GM10266 (cell line): ENCODE results near the gene ELF5.

ENCODE experiments used
- DNase-seq: peaks from one replicate; pipeline ENCODE4 v3.0.0; 2012; ENCODE audit errors: extremely low spot score
- TF ChIP-seq, protein P1 (sequence below): IDR thresholded peaks from 2 replicates; pipeline ENCODE4 v1.5.1; 2012; ENCODE audit warnings: mild to moderate bottlenecking, low read depth; ENCODE audit not compliant: control insufficient read depth, insufficient read depth; ENCODE audit errors: missing control alignments

ELF5 gene

GRCh38 chr11:34437224-34438125, 76.1 kb downstream of the ELF5 start:
- DNase-seq: no peak

DNA sequence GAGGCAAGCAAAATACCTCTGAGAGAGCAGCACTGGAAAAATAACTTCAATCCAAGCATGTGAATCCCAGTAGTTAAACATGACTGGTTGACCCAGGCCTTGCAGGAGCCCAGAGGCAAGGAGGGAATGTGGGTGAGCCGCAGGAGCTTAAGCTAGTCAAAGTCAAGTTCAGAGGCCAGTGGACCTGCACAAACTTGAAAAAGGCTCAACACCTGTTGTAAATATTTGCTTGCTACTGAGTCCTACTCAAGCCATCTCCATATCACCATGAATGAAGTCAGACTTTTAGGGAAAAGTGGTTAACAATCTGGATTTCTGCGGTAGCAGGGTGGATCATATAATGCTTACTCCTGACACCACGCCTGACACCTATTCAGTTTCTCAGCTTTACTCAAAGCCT, 79.7 kb downstream of the ELF5 start:
- TF ChIP-seq, protein P1, sequence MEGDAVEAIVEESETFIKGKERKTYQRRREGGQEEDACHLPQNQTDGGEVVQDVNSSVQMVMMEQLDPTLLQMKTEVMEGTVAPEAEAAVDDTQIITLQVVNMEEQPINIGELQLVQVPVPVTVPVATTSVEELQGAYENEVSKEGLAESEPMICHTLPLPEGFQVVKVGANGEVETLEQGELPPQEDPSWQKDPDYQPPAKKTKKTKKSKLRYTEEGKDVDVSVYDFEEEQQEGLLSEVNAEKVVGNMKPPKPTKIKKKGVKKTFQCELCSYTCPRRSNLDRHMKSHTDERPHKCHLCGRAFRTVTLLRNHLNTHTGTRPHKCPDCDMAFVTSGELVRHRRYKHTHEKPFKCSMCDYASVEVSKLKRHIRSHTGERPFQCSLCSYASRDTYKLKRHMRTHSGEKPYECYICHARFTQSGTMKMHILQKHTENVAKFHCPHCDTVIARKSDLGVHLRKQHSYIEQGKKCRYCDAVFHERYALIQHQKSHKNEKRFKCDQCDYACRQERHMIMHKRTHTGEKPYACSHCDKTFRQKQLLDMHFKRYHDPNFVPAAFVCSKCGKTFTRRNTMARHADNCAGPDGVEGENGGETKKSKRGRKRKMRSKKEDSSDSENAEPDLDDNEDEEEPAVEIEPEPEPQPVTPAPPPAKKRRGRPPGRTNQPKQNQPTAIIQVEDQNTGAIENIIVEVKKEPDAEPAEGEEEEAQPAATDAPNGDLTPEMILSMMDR: no peak
- DNase-seq: no peak

More at GRCh38 chr11:34437224-34438125, 76.1 kb downstream of the ELF5 start:
- TF ChIP-seq, protein P1: no peak

GRCh38 chr11:34432822-34433221, 80.8 kb downstream of the ELF5 start:
- TF ChIP-seq, protein P1: no peak
- DNase-seq: no peak

DNA sequence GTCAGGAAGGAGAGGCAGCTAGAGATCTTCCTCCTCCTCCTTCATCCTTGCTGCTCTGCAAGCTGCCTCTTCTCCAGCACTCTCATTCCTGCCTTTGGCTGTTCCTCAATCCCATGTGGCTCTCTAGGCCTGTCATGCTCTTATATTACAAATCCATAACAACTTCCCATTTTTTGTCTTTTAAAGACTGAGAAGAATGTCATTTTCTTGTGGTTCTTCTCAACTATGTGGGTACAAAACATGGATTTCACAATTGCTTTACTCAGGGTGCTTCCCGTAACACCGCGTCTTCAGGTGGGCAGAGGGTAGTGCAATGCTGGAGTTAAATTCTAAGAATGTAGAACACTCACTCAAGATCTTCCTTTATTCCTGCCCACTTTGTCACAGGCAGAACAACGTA, 81.6 kb downstream of the ELF5 start:
- DNase-seq: no peak
- TF ChIP-seq, protein P1: no peak
